Astrocyte (in vitro differentiated cells and primary cell): ENCODE data around the gene ABCA3. TPM values are rescaled to one million over a fixed set of nuclear protein-coding genes. Genes with fewer than 3 reads are reported as not detected.

Source experiments
- DNase-seq: peaks from one replicate; pipeline ENCODE4 v3.0.0-alpha.2; 2010; ENCODE audit warnings: low read depth
- FAIRE-seq: peaks from 2 replicates; lab custom pipeline; 2011; peaks lifted over from hg19 to GRCh38; lab: Jason Lieb, UNC
- H2AFZ ChIP-seq: 2 replicates; pipeline ENCODE4 v1.6.0; 2012; ENCODE audit warnings: low read depth, low read length, inconsistent platforms
- H3K27ac ChIP-seq: 2 replicates; pipeline ENCODE4 v1.5.1; 2011; ENCODE audit warnings: low read depth, low read length, inconsistent platforms
- H3K27me3 ChIP-seq: 2 replicates; pipeline ENCODE4 v1.6.0; 2011; ENCODE audit warnings: low read length, inconsistent platforms; ENCODE audit not compliant: insufficient read depth
- H3K36me3 ChIP-seq: 2 replicates; pipeline ENCODE4 v1.5.1; 2011; ENCODE audit warnings: low read length, inconsistent platforms; ENCODE audit not compliant: insufficient read depth
- H3K4me1 ChIP-seq: 2 replicates; pipeline ENCODE4 v1.5.1; 2011; ENCODE audit warnings: low read length, inconsistent platforms; ENCODE audit not compliant: insufficient read depth
- H3K4me2 ChIP-seq: 2 replicates; pipeline ENCODE4 v1.6.0; 2012; ENCODE audit warnings: low read length, inconsistent platforms
- H3K4me3 ChIP-seq: 2 replicates; pipeline ENCODE4 v1.5.1; 2011; ENCODE audit warnings: low read depth, mild to moderate bottlenecking, low read length, inconsistent platforms; ENCODE audit not compliant: insufficient read depth
- H3K79me2 ChIP-seq: 2 replicates; pipeline ENCODE4 v1.6.0; 2012; ENCODE audit warnings: mild to moderate bottlenecking, low read length, inconsistent platforms; ENCODE audit not compliant: insufficient read depth
- H3K9ac ChIP-seq: 2 replicates; pipeline ENCODE4 v1.6.0; 2012; ENCODE audit warnings: mild to moderate bottlenecking, low read length, inconsistent platforms
- H3K9me3 ChIP-seq: 2 replicates; pipeline ENCODE4 v1.5.1; 2012; ENCODE audit warnings: low read depth, mild to moderate bottlenecking, low read length, inconsistent platforms; ENCODE audit not compliant: insufficient read depth
- H4K20me1 ChIP-seq: 2 replicates; pipeline ENCODE4 v1.6.0; 2012; ENCODE audit warnings: low read length, inconsistent platforms; ENCODE audit not compliant: insufficient read depth
- H3K27ac Mint-ChIP-seq: one replicate; pipeline ENCODE4 v1.8.0; 2021; ENCODE audit warnings: mild to moderate bottlenecking, mixed read lengths; ENCODE audit not compliant: unreplicated experiment
- H3K27me3 Mint-ChIP-seq: one replicate; pipeline ENCODE4 v1.8.0; 2021; ENCODE audit warnings: low read depth, mixed read lengths; ENCODE audit not compliant: unreplicated experiment
- H3K36me3 Mint-ChIP-seq: one replicate; pipeline ENCODE4 v1.8.0; 2021; ENCODE audit warnings: low read depth, mixed read lengths; ENCODE audit not compliant: unreplicated experiment
- H3K4me1 Mint-ChIP-seq: one replicate; pipeline ENCODE4 v1.8.0; 2021; ENCODE audit warnings: low read depth, mixed read lengths; ENCODE audit not compliant: unreplicated experiment
- H3K4me3 Mint-ChIP-seq: one replicate; pipeline ENCODE4 v1.8.0; 2021; ENCODE audit warnings: mild to moderate bottlenecking, moderate library complexity, mixed read lengths; ENCODE audit not compliant: unreplicated experiment
- H3K9me3 Mint-ChIP-seq: one replicate; pipeline ENCODE4 v1.8.0; 2021; ENCODE audit warnings: mild to moderate bottlenecking, mixed read lengths; ENCODE audit not compliant: unreplicated experiment
- EZH2 ChIP-seq: IDR thresholded peaks from 2 replicates; pipeline ENCODE4 v1.6.1; 2012; ENCODE audit warnings: mild to moderate bottlenecking, low read length, inconsistent platforms; ENCODE audit not compliant: insufficient read depth
- total RNA-seq: library from RNA; stranded (reverse); gene quantifications from 2 replicates; pipeline ENCODE4 v1.2.1, GENCODE V29; 2021
- TF ChIP-seq, protein P1 (sequence below): IDR thresholded peaks from 2 replicates; pipeline ENCODE4 v1.5.1; 2011; ENCODE audit warnings: low read depth, mild to moderate bottlenecking, inconsistent platforms, low read length, moderate library complexity; ENCODE audit not compliant: insufficient read depth

ABCA3 gene
- total RNA-seq, 1 donor from 2014 or later: 4.8 TPM

DNA sequence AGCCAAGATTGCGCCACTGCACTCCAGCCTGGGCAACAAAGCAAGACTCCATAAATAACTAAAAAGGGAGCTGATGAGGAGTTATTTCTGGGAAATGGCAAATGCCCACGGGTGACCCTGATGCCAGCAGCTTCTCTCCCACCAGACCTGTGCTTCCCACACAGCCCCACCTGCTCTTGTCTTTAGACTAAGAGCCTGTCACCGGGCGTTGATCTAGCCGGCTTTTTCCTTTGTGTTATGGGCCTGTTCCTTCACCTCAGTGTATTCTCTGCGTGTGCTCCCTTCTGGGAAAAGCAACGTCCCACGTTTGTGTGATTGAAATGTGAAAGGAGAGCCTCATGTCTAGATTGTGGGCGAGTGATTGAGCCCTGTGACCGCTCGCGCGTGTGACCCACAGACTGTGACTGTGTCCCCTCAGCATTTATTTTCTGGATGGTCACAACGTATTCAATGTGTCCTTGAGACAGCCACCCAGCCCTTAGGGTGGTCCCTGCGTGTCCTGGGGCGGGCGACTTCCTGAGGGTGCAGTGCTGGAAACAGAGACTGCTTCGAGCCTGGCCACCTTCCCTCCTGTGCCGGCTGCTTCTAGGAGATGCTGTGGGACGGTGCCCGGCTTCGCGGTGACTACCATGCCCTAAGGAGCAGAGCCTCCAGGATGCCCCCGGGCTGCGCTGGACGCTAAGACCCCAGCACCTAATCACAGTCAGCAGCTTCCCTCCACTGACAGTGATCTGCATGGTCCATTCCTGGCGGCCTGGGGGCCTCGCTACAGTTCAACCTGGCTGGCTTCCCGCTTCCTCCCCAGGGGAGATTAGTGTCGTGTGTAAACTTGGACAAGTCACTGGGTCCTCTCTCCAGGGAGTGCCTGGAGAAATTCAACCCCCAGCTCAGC is 64.8 kb downstream of the ABCA3 start:
- Histone ChIP-seq H3K4me1 (no peaks in the 10 kb centered on the region), H3K9me3 (no peaks in the 10 kb centered on the region), H3K27ac (no peak overlapping the region), H3K4me2 (no peak overlapping the region), H4K20me1 (peaks cover 16% of the 10 kb centered on the region), H3K79me2 (peaks cover 4% of the 10 kb centered on the region), H3K36me3 (no peaks in the 10 kb centered on the region), H3K27me3 (peaks cover 3% of the 10 kb centered on the region), H3K4me3 (no peak overlapping the region), H3K9ac (no peak overlapping the region), H2AFZ (no peak overlapping the region)
- Mint-ChIP-seq H3K36me3 (peaks cover 6% of the 10 kb centered on the region), H3K9me3 (no peaks in the 10 kb centered on the region), H3K27me3 (peaks cover 9% of the 10 kb centered on the region), H3K4me3 (no peak overlapping the region), H3K27ac (no peak overlapping the region), H3K4me1 (no peaks in the 10 kb centered on the region)
- no peak for DNase-seq
- TF ChIP-seq, protein P1, sequence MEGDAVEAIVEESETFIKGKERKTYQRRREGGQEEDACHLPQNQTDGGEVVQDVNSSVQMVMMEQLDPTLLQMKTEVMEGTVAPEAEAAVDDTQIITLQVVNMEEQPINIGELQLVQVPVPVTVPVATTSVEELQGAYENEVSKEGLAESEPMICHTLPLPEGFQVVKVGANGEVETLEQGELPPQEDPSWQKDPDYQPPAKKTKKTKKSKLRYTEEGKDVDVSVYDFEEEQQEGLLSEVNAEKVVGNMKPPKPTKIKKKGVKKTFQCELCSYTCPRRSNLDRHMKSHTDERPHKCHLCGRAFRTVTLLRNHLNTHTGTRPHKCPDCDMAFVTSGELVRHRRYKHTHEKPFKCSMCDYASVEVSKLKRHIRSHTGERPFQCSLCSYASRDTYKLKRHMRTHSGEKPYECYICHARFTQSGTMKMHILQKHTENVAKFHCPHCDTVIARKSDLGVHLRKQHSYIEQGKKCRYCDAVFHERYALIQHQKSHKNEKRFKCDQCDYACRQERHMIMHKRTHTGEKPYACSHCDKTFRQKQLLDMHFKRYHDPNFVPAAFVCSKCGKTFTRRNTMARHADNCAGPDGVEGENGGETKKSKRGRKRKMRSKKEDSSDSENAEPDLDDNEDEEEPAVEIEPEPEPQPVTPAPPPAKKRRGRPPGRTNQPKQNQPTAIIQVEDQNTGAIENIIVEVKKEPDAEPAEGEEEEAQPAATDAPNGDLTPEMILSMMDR: no peak
- no peak for TF ChIP-seq EZH2
- FAIRE-seq: no peak

DNA sequence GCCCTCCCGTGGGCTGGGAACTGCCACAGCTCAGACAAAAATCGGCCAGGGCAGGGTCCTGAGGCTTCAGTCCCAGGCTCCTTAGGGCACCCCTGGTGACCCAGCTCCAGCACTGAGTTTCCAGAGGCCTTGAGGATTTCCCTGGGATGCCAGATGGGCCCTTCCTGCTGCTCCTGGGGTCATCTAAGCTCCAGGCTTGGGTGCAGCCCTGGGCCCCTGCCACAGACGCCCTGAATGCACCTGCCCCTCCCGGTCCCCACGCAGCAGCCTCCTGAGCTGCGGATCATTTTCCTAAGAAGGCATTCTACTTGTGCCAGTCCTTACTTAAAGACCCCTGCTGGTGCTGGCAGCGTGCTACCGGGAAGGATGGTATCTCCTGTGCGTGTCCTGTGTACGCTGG is 66.6 kb downstream of the ABCA3 start:
- DNase-seq: no peak
- Mint-ChIP-seq H3K4me1 (peaks cover 4% of the 10 kb centered on the region), H3K36me3 (peaks cover 9% of the 10 kb centered on the region), H3K27me3 (peaks cover 4% of the 10 kb centered on the region), H3K9me3 (no peaks in the 10 kb centered on the region), H3K27ac (no peak overlapping the region), H3K4me3 (no peak overlapping the region)
- Histone ChIP-seq H3K9ac (no peak overlapping the region), H3K4me2 (no peak overlapping the region), H3K4me3 (no peak overlapping the region), H3K27ac (no peak overlapping the region), H3K27me3 (no peaks in the 10 kb centered on the region), H3K4me1 (peaks cover 7% of the 10 kb centered on the region), H3K36me3 (no peaks in the 10 kb centered on the region), H2AFZ (no peak overlapping the region), H3K9me3 (no peaks in the 10 kb centered on the region), H4K20me1 (peaks cover 32% of the 10 kb centered on the region), H3K79me2 (peaks cover 21% of the 10 kb centered on the region)
- no peak for TF ChIP-seq EZH2
- TF ChIP-seq, protein P1: no peak
- no peak for FAIRE-seq

DNA sequence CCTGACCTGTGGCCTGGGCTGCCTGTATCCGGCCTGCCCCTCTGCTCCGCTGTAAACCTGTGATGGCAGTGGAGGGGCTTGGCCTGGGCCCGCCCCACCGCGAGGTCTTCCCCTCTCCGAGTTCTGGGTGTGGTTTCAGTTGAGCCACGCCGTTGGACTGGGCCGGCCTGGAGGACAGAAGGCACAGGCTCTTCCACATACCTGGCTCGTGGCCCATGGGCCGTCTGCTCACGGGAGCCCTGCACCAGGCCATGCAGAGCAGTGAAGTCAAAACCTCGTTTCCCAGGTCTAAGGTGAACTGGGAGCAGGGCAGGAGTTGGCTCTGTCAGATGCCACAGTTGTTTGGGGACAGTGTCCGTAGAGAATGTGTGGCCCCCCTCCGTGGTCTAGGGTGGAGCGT is 67.0 kb downstream of the ABCA3 start:
- FAIRE-seq (no peak), DNase-seq (no peak)
- H3K27me3 Mint-ChIP-seq: peaks cover 4% of the 10 kb centered on the region
- H3K27ac Mint-ChIP-seq: no peak overlapping the region
- H3K36me3 Mint-ChIP-seq: peaks cover 9% of the 10 kb centered on the region
- Histone ChIP-seq H2AFZ (no peak overlapping the region), H3K9me3 (no peaks in the 10 kb centered on the region), H3K4me3 (no peak overlapping the region), H3K4me2 (no peak overlapping the region), H3K27ac (no peak overlapping the region), H3K27me3 (no peaks in the 10 kb centered on the region), H3K79me2 (peaks cover 25% of the 10 kb centered on the region), H3K36me3 (no peaks in the 10 kb centered on the region), H3K4me1 (peaks cover 7% of the 10 kb centered on the region), H4K20me1 (peaks cover 32% of the 10 kb centered on the region), H3K9ac (no peak overlapping the region)
- TF ChIP-seq, protein P1: no peak
- TF ChIP-seq EZH2: no peak
- no peak overlapping the region for H3K4me3 Mint-ChIP-seq
- H3K4me1 Mint-ChIP-seq: peaks cover 4% of the 10 kb centered on the region
- no peaks in the 10 kb centered on the region for H3K9me3 Mint-ChIP-seq
